GM21360 (cell line): ENCODE results near the gene NFATC2.

ENCODE experiments used
- ATAC-seq: cut with Tn5 transposase; IDR thresholded peaks from one replicate; pipeline ENCODE4 v1.9.1; 2021; ENCODE audit warnings: mild to moderate bottlenecking, moderate library complexity; ENCODE audit not compliant: unreplicated experiment

The NFATC2 gene

GRCh38 chr20:51522207-51522606, 20.3 kb downstream of the NFATC2 start:
- ATAC-seq, result no peak

GRCh38 chr20:51517839-51518238, 24.7 kb downstream of the NFATC2 start:
- ATAC-seq, result no peak

GRCh38 chr20:51516855-51517254, 25.7 kb downstream of the NFATC2 start:
- ATAC-seq, result no peak

- ATAC-seq, result no peak
These were observed 27.7 kb downstream of the NFATC2 start for GRCh38 chr20:51514836-51515235.

- ATAC-seq, result no peak
These were observed 28.3 kb downstream of the NFATC2 start for GRCh38 chr20:51514249-51514648.

GRCh38 chr20:51513545-51513944, 29.0 kb downstream of the NFATC2 start:
- ATAC-seq, result no peak

GRCh38 chr20:51512645-51513044, 29.9 kb downstream of the NFATC2 start:
- ATAC-seq, result no peak

- ATAC-seq, result no peak
These were observed 30.5 kb downstream of the NFATC2 start for GRCh38 chr20:51511861-51512619.

GRCh38 chr20:51510936-51511605, 31.4 kb downstream of the NFATC2 start:
- no peak for ATAC-seq

- no peak for ATAC-seq
These were observed 32.4 kb downstream of the NFATC2 start for GRCh38 chr20:51510169-51510568.

GRCh38 chr20:51509208-51509607, 33.3 kb downstream of the NFATC2 start:
- ATAC-seq, result no peak

- ATAC-seq, result no peak
These were observed 33.7 kb downstream of the NFATC2 start for GRCh38 chr20:51508780-51509179.

GRCh38 chr20:51508158-51508557, 34.4 kb downstream of the NFATC2 start:
- ATAC-seq, result no peak

GRCh38 chr20:51507216-51508036, 35.1 kb downstream of the NFATC2 start:
- no peak for ATAC-seq

- ATAC-seq, result no peak
These were observed 35.8 kb downstream of the NFATC2 start for GRCh38 chr20:51506527-51507215.

GRCh38 chr20:51505566-51505965, 37.0 kb downstream of the NFATC2 start:
- ATAC-seq, result no peak

- ATAC-seq, result no peak
These were observed 39.1 kb downstream of the NFATC2 start for GRCh38 chr20:51503376-51503775.

GRCh38 chr20:51500936-51501335, 41.6 kb downstream of the NFATC2 start:
- ATAC-seq, result no peak

GRCh38 chr20:51500311-51500710, 42.2 kb downstream of the NFATC2 start:
- ATAC-seq, result peak; percentile 62

GRCh38 chr20:51498765-51499540, 43.6 kb downstream of the NFATC2 start:
- no peak for ATAC-seq
